ENCODE results near the gene THADA. TPM values are rescaled to one million over a fixed set of nuclear protein-coding genes. Genes with fewer than 3 reads are reported as not detected.
A peak's percentile ranks its signal among the peaks of the same experiment; 100 is the strongest.

The THADA gene
- total RNA-seq, 2 experiments from 2014 or later, result 34.5 to 35.2 TPM

DNA sequence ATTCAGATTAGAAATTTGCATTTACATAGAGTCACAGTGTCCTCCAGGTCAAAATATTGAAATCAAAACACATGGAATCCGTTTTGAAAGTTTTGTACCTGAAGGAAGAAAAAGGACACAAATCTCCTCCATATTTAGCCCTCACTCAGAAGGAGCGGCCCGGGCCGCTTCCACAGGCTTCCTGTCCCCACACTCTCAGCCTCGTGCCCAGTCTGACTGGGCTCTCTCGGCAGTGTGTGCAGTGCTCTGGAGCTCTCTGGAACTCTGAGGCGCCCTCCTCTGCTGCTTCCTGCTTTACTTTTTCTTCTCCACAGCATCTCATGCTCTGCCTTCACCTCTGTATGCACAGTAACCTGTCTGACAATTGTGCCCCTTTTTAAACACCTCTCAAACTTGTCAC, 347.2 kb downstream of the THADA start:
- no peaks in the 10 kb centered on the region for H3K36me3 Mint-ChIP-seq
- H3K4me3 Mint-ChIP-seq, result no peak overlapping the region
- no peaks in the 10 kb centered on the region for H3K9me3 Mint-ChIP-seq
- no peaks in the 10 kb centered on the region for H3K27me3 Mint-ChIP-seq
- H3K4me1 Mint-ChIP-seq, result no peaks in the 10 kb centered on the region
- no peak overlapping the region for H3K27ac Mint-ChIP-seq
- DNase-seq, result no peak

DNA sequence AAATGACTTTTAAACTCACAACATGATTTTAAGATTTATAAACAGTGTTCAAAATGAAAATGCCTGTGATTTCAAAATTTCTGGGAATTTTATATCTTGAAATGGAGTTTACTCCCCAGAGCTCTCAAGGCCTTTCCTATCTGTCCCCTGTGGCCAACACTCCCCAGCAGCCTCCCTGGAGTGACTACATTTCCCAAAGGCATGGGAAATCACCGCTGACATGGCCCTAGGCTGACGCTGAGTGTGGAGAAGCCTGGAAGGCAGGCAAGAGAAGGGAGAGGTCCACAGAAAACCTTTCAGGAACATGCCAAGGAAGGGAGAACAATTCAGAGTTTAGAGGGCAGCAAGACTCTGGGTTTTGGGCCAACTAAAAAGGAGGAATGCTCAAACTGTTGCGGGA, 349.2 kb downstream of the THADA start:
- no peaks in the 10 kb centered on the region for H3K9me3 Mint-ChIP-seq
- no peak for DNase-seq
- no peak overlapping the region for H3K27ac Mint-ChIP-seq
- H3K4me3 Mint-ChIP-seq, result no peak overlapping the region
- no peaks in the 10 kb centered on the region for H3K36me3 Mint-ChIP-seq
- H3K4me1 Mint-ChIP-seq, result no peaks in the 10 kb centered on the region
- H3K27me3 Mint-ChIP-seq, result no peaks in the 10 kb centered on the region

DNA sequence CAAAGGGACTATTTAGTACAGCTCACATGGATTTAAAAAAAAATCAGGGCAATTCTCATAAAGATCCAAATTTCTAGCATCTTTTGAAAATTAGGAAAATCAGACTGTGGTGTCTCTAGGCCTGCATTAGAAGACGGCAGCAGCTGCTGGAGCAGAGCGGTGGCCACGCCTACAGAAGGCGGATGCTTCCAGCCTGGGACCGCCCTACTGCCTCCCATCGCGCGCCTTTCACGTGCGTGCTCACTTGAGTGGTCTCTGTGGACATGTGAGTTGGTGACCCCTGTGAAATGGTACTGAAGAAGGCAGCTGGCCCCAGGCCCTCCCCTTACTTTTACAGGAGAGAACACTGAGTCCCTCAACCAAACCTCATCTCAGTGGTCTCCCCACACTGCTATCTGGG, 354.3 kb downstream of the THADA start:
- Mint-ChIP-seq H3K4me1 (peaks cover 7% of the 10 kb centered on the region), H3K27me3 (no peaks in the 10 kb centered on the region), H3K27ac (no peak overlapping the region), H3K36me3 (peaks cover 6% of the 10 kb centered on the region), H3K4me3 (no peak overlapping the region), H3K9me3 (no peaks in the 10 kb centered on the region)
- no peak for DNase-seq

DNA sequence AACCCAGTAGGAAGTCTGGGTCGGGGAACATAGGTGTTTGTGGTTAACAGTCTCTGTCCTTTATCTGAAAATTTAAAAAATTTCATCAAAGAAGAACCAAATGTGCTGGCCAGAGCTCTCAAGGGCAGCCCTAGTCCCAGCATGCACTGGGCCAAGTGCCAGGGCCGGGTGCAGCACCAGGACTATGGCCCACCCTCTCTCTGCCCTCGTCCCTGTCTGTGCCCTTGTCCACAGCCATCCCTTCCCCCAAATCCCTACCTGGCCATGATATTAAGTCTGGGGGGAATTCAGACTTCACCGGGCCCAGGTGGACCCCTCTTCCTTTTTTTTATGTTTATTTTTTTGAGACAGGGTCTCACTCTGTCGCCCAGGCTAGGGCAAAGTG, 355.1 kb downstream of the THADA start:
- Mint-ChIP-seq H3K9me3 (no peaks in the 10 kb centered on the region), H3K27ac (peak overlapping the region; percentile 13), H3K4me1 (peaks cover 7% of the 10 kb centered on the region), H3K27me3 (no peaks in the 10 kb centered on the region), H3K4me3 (no peak overlapping the region), H3K36me3 (peaks cover 6% of the 10 kb centered on the region)
- no peak for DNase-seq

DNA sequence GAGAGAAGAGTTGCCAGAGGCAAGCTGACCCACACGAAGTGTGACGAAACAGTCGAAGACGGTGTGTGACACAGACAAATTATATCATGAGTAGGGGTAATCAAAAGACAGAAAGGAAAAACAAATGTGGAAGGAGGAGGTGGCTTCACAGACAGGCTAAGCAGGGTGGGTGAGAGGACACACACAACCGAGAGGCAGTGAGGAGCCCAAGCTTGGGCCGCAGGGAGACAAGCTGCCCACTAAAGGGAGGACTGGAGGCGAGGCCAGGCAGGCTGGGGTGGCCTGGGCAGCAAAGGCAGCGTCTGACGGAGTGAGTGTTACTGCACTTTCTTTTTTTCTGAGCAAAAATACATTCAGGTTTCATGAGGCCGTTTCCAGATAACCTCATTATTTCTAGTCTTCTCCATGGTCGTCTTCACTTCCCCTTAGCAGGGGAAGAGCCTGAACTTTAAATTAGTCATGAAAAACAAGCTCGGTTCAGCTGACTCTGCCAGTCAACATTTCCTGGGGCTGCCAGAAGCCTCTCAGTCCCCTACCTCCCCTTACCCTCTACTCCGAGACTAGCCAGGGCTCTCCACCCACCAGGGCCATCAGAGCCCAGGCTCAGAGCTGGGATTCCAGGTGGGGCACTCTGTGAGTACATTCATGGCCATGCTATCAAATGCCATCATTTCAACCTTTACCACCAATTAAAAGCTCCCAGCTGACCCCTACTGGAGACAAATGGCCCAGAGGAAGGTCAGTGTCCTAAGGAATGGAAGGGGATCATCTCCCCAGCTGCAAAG, 355.7 kb downstream of the THADA start:
- Mint-ChIP-seq H3K9me3 (no peaks in the 10 kb centered on the region), H3K27me3 (no peaks in the 10 kb centered on the region), H3K27ac (no peak overlapping the region), H3K4me3 (no peak overlapping the region), H3K4me1 (peaks cover 7% of the 10 kb centered on the region), H3K36me3 (peaks cover 6% of the 10 kb centered on the region)
- no peak for DNase-seq

DNA sequence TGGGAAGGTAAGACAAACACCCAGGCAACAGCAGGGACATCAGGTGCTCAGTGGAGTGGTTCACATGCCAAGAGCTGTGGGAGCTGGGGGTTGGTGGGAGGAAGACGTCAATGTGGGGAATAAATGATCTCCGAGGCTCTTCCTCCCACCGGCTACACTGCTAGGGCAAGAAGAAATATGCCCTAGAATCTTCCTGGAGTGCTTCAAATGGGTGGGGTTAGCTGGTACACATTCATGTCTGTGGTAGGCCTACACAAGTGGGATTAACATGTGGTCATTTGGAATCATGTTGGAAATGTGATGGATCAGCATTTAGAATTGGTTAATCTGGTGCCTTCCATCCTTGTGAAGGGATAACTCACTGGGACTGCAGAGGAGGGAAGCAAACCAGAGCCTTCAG, 357.0 kb downstream of the THADA start:
- Mint-ChIP-seq H3K4me3 (no peak overlapping the region), H3K9me3 (no peaks in the 10 kb centered on the region), H3K27ac (no peak overlapping the region), H3K36me3 (peaks cover 6% of the 10 kb centered on the region), H3K4me1 (peaks cover 9% of the 10 kb centered on the region), H3K27me3 (no peaks in the 10 kb centered on the region)
- DNase-seq, result no peak

DNA sequence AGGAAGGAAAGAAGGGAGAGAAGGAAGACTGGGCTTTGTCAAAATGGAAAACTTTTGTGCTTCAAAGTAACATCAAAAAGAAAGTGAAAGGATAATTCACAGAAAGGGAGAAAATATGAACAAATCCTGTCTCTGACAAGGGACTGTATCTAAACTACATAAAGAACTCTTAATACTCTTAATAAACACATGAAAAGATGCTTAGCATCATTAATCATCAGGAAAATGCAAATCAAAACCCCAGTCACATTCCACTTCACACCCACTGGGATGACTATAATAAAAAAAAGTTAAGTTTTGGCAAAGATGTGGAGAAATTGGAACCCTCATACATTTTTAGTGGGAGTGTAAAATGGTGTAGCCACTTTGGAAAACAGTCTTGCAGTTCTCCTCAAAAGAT, 357.7 kb downstream of the THADA start:
- Mint-ChIP-seq H3K4me1 (peaks cover 9% of the 10 kb centered on the region), H3K27me3 (no peaks in the 10 kb centered on the region), H3K36me3 (peaks cover 6% of the 10 kb centered on the region), H3K9me3 (no peaks in the 10 kb centered on the region), H3K4me3 (no peak overlapping the region), H3K27ac (no peak overlapping the region)
- no peak for DNase-seq

DNA sequence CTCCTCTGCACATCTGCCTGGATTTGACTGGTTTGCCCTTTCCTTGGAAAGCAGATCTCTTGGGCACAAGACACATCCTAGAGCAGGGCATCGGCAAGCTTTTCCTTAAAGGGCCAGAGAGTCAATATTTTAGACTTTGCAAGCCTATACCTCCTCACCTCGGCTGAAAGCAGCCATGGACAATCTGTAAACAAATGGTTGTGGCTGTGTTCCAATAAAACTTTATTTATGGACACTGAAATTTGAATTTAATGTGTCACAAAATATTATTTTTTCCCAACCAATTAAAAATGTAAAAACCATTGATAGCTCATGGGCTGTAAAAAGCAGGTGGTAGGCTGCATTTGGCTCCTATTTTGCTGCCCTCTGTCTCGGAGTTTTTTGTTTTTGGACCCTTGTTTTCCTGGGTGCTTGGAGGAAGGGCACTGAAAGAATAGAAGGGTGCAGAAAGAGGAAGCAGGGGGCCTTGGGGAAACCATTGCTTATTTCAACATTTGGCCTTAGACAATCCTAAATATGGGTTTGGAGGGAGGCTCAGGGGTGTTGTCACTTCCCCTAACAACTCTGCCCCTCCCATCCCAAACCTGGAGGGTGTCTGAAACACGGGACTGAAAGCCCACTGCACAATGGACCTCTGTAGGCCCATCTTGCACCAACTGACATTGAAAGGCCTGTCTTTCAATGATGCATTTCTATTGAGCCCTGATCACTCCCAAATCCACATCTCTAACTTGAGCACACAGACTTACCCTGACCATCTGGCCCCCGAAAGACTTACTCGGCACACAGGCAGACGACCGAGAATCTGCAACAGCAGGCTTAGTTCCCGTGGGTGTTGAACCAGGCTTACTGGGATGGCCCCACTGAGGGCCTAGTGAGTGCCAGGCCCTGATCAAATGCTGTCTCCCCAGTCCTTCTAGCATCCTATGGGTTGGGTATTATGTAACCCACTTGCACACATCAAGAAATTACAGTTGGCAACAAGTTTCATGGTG, 362.3 kb downstream of the THADA start:
- Mint-ChIP-seq H3K36me3 (peaks cover 11% of the 10 kb centered on the region), H3K27me3 (no peaks in the 10 kb centered on the region), H3K4me1 (peaks cover 24% of the 10 kb centered on the region)

DNA sequence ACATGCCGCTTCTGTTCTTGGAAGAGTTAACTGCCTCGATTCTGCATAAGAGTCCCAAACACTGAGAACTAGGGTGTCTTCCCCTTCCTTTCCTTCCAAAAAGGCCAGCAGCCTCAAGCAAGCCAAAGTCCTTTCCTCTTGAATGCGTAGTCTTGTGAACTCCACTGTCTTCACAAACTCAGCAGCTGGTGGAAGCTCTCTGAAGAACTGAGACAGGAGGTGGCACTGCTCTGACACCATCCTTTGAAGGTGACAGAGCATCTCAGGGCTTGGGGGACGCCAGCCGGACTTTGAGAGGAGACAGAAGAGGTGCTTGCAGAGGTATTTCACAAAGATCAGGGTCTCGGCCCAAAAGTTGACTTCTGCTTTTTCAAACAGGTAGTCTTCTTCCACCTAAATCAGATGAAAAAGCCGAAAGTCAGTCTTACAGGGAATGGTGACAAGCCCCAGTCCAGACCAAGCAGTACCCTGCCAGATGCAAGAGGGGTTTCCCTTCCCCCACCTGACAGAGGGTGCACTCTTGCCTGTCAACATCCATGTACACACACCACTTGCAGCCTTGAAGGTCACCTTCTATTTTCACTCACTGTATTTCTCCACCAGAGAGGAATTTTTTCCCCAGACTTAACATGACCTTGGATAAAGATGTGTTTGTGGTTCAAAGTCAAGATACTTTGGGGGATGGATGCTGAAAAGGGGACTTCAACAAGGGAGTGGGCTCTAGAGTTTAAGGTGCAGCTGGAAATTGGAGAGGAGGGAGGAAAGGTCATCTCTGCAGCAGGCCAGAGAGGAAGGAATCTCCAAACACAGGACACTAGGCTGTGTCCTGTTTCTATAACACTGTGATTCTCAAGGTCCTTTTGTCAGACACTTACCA, 364.6 kb downstream of the THADA start:
- Mint-ChIP-seq H3K36me3 (peaks cover 6% of the 10 kb centered on the region), H3K9me3 (no peaks in the 10 kb centered on the region), H3K27ac (no peak overlapping the region), H3K27me3 (no peaks in the 10 kb centered on the region), H3K4me3 (no peak overlapping the region), H3K4me1 (peaks cover 29% of the 10 kb centered on the region)
- DNase-seq, result no peak

More for the DNA sequence above, 362.3 kb downstream of the THADA start:
- Mint-ChIP-seq H3K4me3 (no peak overlapping the region), H3K27ac (no peak overlapping the region), H3K9me3 (no peaks in the 10 kb centered on the region)
- no peak for DNase-seq

DNA sequence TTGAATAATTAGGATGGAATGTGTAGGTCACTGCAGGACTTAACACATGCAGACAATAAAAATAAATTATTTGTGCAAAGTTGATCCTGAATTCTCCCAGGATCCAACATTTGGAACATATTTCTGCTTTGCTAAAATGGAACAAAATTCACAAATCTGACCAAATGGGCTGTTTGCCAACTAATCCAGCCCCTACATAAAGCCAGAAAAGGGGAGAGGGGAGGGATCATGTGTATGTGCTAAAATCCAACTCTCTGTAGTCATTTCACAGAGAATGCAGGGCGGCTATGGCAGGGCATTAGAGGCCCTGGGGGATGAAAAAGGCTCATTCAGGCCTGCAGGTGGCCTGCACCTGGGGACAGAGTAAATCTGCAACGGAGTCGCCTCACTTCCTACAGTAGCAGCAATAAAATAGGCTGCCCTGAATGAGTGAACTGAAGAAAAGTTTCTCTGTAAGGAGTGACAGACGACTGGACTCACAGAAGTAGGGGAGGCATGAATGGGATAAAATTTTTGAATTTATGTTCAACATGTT, 365.4 kb downstream of the THADA start:
- Mint-ChIP-seq H3K4me1 (peaks cover 29% of the 10 kb centered on the region), H3K27ac (no peak overlapping the region), H3K4me3 (no peak overlapping the region), H3K27me3 (no peaks in the 10 kb centered on the region), H3K9me3 (no peaks in the 10 kb centered on the region), H3K36me3 (peaks cover 6% of the 10 kb centered on the region)
- no peak for DNase-seq

DNA sequence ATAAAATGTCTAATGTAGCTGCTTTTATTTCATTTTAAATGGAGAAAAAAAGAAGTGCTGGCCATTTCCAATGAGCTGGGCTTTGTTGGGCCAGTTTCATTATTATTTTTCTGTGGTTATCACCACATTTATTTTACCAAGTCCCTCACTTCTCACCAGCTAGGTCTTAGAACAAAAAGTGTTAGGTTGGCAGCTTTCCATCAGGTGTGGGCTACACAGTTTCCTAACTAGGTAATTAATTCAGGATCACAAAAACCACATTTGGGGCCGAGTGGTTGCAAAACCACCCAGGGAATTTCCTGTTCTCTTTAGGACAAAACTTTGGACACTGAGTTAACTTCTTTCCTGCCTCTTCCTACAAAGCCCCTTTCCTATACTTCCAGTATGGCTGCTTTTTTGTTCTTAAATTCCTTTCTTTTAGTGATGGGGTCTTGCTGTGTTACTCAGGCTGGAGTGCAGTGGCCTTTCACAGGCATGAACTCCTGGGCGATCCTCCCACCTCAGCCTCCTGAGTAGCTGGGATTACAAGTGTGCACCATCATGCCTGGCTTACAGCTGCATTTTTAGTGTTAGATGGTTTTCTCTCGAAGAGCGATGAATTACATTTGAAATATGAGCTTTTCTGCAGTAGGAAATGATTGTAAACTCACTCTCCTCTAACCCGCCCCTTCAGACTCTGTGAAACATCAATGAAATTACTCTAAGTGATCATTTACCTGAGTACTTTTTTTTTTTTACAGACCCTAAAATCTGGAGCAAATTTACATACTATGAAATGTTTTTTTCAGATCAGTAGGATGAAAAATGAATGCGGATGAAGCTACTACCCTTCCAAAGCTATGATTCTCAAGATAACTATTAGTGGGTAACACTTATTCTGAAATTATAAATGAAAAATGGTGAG, 366.8 kb downstream of the THADA start:
- no peaks in the 10 kb centered on the region for H3K9me3 Mint-ChIP-seq
- DNase-seq, result peak; percentile 35
- H3K4me1 Mint-ChIP-seq, result peaks cover 29% of the 10 kb centered on the region
- peak overlapping the region; percentile 87 for H3K27ac Mint-ChIP-seq
- peaks cover 13% of the 10 kb centered on the region for H3K36me3 Mint-ChIP-seq
- peak overlapping the region; percentile 53 for H3K4me3 Mint-ChIP-seq
- no peaks in the 10 kb centered on the region for H3K27me3 Mint-ChIP-seq

DNA sequence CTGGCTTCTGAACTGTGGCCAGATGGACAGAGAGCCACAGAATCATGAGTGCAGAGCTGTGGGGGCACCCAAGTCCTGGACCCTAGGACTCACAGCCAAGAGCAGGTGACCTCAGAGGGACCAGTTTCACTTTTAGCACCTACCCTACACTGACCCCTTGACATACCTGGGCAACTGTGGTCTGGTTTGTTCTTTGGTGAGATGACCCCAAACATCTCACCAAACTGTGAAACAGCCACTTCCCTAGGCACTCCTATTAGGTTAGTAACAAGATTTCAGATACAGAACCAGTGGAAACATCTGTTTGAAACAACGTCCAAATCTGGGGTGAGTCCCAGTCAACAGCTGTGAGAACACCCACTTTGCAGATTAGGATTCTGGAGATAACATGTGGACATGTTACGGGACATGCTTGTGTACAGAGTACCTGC, 367.5 kb downstream of the THADA start:
- Mint-ChIP-seq H3K9me3 (no peaks in the 10 kb centered on the region), H3K27ac (peak overlapping the region; percentile 87), H3K36me3 (peaks cover 19% of the 10 kb centered on the region), H3K4me1 (peaks cover 29% of the 10 kb centered on the region), H3K27me3 (no peaks in the 10 kb centered on the region), H3K4me3 (peak overlapping the region; percentile 87)
- DNase-seq, result no peak

DNA sequence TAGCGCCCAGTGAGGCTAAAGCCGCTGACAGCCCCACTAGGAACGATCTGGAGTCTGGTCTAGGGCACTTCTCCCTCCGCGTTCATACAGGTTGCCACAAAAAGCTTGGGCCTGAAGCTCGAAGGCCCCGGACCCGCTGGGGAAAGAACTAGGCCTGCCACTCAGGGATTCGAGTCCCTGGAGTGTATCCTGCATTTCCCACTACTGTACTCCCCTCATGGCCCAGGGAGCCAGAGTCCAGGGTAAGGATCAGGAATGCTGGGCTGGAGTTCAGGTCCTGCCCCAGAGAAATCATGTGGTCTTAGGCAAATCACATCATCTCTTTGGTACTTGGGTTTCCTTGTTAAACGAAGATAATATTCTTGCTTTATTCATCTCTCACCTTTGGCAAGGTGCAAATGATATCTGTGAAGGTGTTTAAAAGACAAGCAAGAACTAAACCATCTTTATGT, 368.0 kb downstream of the THADA start:
- no peak for DNase-seq
- Mint-ChIP-seq H3K4me1 (peaks cover 28% of the 10 kb centered on the region), H3K9me3 (no peaks in the 10 kb centered on the region), H3K36me3 (peaks cover 20% of the 10 kb centered on the region), H3K27ac (peak overlapping the region; percentile 87), H3K27me3 (no peaks in the 10 kb centered on the region), H3K4me3 (peak overlapping the region; percentile 87)

All from activated naive CD8-positive, alpha-beta T cell treated with anti-CD3 and anti-CD28 coated beads for 36 hours (primary cell).